OCI-LY3 (cell line): Measurements from ENCODE around the gene OPCML.

Experiments used
- CTCF ChIP-seq: fragments of 200-600, 300-600 bp; sonication (generic); IDR thresholded peaks from 2 replicates; pipeline ENCODE4 v1.5.1; 2014; ENCODE audit warnings: antibody characterized with exemption, low read length, low read depth
- EZH2phosphoT487 ChIP-seq: fragments of 200-600 bp; shearing (Covaris generic); IDR thresholded peaks from 2 replicates; pipeline ENCODE4 v1.6.1; 2018; ENCODE audit warnings: antibody characterized with exemption, mixed run types, low read depth

GRCh38 chr11:133277886-133278285 is 254.4 kb downstream of the OPCML start:
- TF ChIP-seq CTCF (no peak), EZH2phosphoT487 (no peak)
